A673 (cell line): Measurements from ENCODE around the gene SLC4A8. TPM values are rescaled to one million over a fixed set of nuclear protein-coding genes. Genes with fewer than 3 reads are reported as not detected.

Experiments used
- BruUV-seq: library from RNA; stranded (reverse); fragments of 400-500 nt; replicated peaks from 2 replicates; lab custom pipeline; 2021; lab: Mats Ljungman, UMichigan
- CTCF ChIA-PET: fragments of 300-600 bp; sonication (Branson Sonifier 250); formaldehyde crosslinking; loops from one replicate; lab custom pipeline; 2022; ENCODE audit warnings: antibody characterized with exemption; lab: Charles Lee
- POLR2A ChIA-PET: fragments of 300-600 bp; sonication (Branson Sonifier 250); formaldehyde crosslinking; loops from one replicate; lab custom pipeline; 2022; ENCODE audit warnings: antibody characterized with exemption; ENCODE audit not compliant: low non-redundant PET; lab: Charles Lee
- DNase-seq: peaks from one replicate; pipeline ENCODE4 v3.0.0-alpha.2; 2015; ENCODE audit warnings: low spot score
- H3K27ac ChIP-seq: fragments of 200-600 bp; sonication (generic); 2 replicates; pipeline ENCODE4 v1.5.1; 2016; ENCODE audit warnings: mixed run types, low read depth, mild to moderate bottlenecking, mixed read lengths, antibody characterized with exemption, low read length; ENCODE audit not compliant: poor library complexity, severe bottlenecking
- H3K27me3 ChIP-seq: fragments of 200-600 bp; sonication (generic); replicated peaks from 2 replicates; pipeline ENCODE4 v1.6.1; 2017; ENCODE audit warnings: mixed run types, low read depth, mild to moderate bottlenecking, mixed read lengths, antibody characterized with exemption, low read length; ENCODE audit not compliant: insufficient read depth, poor library complexity
- H3K36me3 ChIP-seq: fragments of 200-600 bp; sonication (generic); 2 replicates; pipeline ENCODE4 v1.6.1; 2016; ENCODE audit warnings: mixed run types, mild to moderate bottlenecking, mixed read lengths, antibody characterized with exemption, low read length; ENCODE audit not compliant: insufficient read depth, poor library complexity, severe bottlenecking
- H3K4me1 ChIP-seq: fragments of 200-600 bp; sonication (generic); 2 replicates; pipeline ENCODE4 v1.6.1; 2017; ENCODE audit warnings: mixed run types, mild to moderate bottlenecking, mixed read lengths, antibody characterized with exemption, low read length; ENCODE audit not compliant: insufficient read depth, poor library complexity, severe bottlenecking
- H3K4me3 ChIP-seq: fragments of 200-600 bp; sonication (generic); 2 replicates; pipeline ENCODE4 v1.5.1; 2016; ENCODE audit warnings: low read depth, mixed run types, mild to moderate bottlenecking, mixed read lengths, low read length; ENCODE audit not compliant: poor library complexity, severe bottlenecking
- H3K9me3 ChIP-seq: fragments of 200-600 bp; sonication (generic); 2 replicates; pipeline ENCODE4 v1.6.1; 2016; ENCODE audit warnings: mixed run types, low read depth, mild to moderate bottlenecking, mixed read lengths, antibody characterized with exemption, low read length; ENCODE audit not compliant: poor library complexity, severe bottlenecking
- EZH2 ChIP-seq: fragments of 200-600 bp; sonication (generic); IDR thresholded peaks from 2 replicates; pipeline ENCODE4 v1.6.1; 2017; ENCODE audit warnings: borderline replicate concordance, low read depth, mild to moderate bottlenecking, mixed read lengths, antibody characterized with exemption, low read length; ENCODE audit not compliant: poor library complexity, severe bottlenecking
- intact Hi-C: fragments of 100-400 bp; cut with micrococcal nuclease; formaldehyde crosslinking; loops from one replicate; pipeline ENCODE4 v1.10.0; 2022; ENCODE audit not compliant: unreplicated experiment
- total RNA-seq: library from RNA; stranded (reverse); gene quantifications from 2 replicates; pipeline ENCODE4 v1.2.3, GENCODE V29; 2021
- TF ChIP-seq, protein P1 (sequence below): fragments of 300-800, 200-600 bp; sonication (generic); conservative IDR thresholded peaks from 2 replicates; pipeline ENCODE4 v1.5.1; 2017; ENCODE audit warnings: low read depth, mild to moderate bottlenecking, antibody characterized with exemption, low read length, moderate library complexity, mixed read lengths

SLC4A8 gene
- total RNA-seq, 1 experiment from 2014 or later: 0.73 TPM

DNA sequence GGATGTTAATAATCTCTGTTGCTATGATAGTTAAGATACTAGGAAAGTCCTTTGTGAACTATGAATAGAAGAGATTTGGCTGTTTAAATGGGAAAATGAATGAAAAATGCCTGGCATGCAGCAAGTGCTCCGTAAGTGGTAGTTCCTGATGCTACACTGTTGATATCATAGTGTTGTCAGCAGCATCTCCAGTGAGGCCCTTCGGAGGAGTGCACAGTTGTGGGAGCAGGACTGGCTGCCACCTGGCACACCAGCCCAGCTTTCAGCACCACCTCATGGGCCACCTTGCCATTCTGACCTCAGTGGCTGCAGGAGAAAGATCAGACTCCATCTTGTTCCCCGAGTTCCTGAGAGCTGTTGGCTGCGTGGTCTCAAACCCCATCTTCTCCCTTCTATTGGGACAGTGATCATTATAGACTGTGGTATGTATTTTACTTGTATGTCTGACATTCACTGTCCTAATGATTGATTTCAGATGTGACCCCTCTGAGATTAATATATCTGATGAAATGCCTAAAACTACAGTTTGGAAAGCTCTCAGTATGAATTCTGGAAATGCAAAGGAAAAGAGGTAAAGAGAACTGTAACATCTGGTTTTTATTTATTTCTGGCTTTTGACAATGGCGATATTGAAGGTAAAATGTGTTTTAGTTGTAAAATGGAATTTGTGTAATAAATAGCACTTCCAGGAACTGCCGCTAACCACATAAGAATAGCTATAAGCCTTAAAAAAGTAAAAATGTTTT lies 80.9 kb downstream of the SLC4A8 start:
- Histone ChIP-seq H3K27me3 (no peaks in the 10 kb centered on the region), H3K4me1 (no peaks in the 10 kb centered on the region), H3K27ac (no peak overlapping the region), H3K4me3 (no peak overlapping the region), H3K9me3 (no peaks in the 10 kb centered on the region), H3K36me3 (no peaks in the 10 kb centered on the region)
- intact Hi-C loops: no loop called here
- no peak for DNase-seq
- no TSS peak for BruUV-seq
- ChIA-PET POLR2A (interaction anchor here (0.6 kb wide), 1 partner anchor 73 kb away, joined by 3 read pairs; no protein-coding TSS in a partner anchor), CTCF (no interaction called here)
- no peak for TF ChIP-seq EZH2
- TF ChIP-seq, protein P1, sequence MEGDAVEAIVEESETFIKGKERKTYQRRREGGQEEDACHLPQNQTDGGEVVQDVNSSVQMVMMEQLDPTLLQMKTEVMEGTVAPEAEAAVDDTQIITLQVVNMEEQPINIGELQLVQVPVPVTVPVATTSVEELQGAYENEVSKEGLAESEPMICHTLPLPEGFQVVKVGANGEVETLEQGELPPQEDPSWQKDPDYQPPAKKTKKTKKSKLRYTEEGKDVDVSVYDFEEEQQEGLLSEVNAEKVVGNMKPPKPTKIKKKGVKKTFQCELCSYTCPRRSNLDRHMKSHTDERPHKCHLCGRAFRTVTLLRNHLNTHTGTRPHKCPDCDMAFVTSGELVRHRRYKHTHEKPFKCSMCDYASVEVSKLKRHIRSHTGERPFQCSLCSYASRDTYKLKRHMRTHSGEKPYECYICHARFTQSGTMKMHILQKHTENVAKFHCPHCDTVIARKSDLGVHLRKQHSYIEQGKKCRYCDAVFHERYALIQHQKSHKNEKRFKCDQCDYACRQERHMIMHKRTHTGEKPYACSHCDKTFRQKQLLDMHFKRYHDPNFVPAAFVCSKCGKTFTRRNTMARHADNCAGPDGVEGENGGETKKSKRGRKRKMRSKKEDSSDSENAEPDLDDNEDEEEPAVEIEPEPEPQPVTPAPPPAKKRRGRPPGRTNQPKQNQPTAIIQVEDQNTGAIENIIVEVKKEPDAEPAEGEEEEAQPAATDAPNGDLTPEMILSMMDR: no peak

DNA sequence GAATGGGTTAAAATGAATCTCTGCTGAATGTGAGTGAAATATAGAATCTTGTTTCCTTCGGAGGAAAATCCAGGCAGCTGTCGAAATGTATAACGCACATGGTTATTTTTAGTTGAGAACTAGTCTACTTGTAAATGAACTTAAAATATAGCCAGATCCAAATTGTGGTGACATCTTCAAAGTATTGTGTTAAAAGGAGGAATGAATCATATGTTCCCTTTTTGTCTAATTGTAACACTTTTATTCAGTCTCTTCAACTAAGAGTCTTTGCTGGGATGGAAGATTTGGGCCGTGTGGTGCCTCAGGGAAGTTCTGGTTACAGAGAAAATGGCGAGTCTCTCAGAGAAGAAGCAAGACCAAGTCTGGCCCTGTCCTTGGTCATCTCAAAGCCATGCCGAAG lies 82.5 kb downstream of the SLC4A8 start:
- POLR2A ChIA-PET: no interaction called here
- no TSS peak for BruUV-seq
- Histone ChIP-seq H3K27me3 (no peaks in the 10 kb centered on the region), H3K27ac (no peak overlapping the region), H3K4me3 (no peak overlapping the region), H3K36me3 (no peaks in the 10 kb centered on the region), H3K4me1 (no peaks in the 10 kb centered on the region), H3K9me3 (no peaks in the 10 kb centered on the region)
- intact Hi-C loops: no loop called here
- no peak for DNase-seq
- TF ChIP-seq EZH2: no peak
- TF ChIP-seq, protein P1: no peak
- CTCF ChIA-PET: no interaction called here

DNA sequence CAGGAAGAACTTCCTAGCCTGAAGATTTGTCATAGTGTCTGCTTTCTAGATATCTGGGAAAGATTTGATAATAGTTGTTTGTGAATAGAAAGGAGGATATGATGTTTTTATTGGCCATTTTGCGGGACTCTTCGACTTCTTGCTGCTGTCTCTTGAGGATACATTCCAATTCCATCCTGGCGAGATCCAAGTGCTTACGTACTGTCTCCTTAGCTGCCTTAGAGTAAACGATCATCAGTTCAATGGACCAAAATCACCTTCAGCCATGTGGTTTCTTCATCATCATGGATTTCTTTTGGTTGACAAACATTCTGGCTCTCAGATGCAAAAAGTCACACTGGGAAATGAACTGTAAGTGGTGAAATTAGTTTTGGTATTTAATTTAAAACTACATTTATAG lies 83.7 kb downstream of the SLC4A8 start:
- BruUV-seq: no TSS peak
- intact Hi-C loops: no loop called here

More for the DNA sequence above, 83.7 kb downstream of the SLC4A8 start:
- no peak overlapping the region for H3K27ac ChIP-seq
- TF ChIP-seq, protein P1: no peak
- no peak for TF ChIP-seq EZH2
- no peaks in the 10 kb centered on the region for H3K27me3 ChIP-seq
- H3K36me3 ChIP-seq: no peaks in the 10 kb centered on the region
- H3K4me3 ChIP-seq: no peak overlapping the region
- DNase-seq: no peak
- H3K9me3 ChIP-seq: no peaks in the 10 kb centered on the region
- H3K4me1 ChIP-seq: no peaks in the 10 kb centered on the region
- ChIA-PET POLR2A (no interaction called here), CTCF (no interaction called here)
